SK-N-SH (cell line): ENCODE results near the gene EFCAB8. TPM values are rescaled to one million over a fixed set of nuclear protein-coding genes. Genes with fewer than 3 reads are reported as not detected.

ENCODE experiments used
- CTCF ChIA-PET: fragments of 300-600, 350-600 bp; formaldehyde crosslinking; extraction: SDS; loops from one replicate; lab custom pipeline; 2021; lab: Yijun Ruan, JAX
- POLR2A ChIA-PET: fragments of 350-600 bp; sonication (Branson Sonifier 250); formaldehyde crosslinking; extraction: SDS; loops from one replicate; lab custom pipeline; 2020; ENCODE audit warnings: antibody characterized with exemption, inconsistent platforms; lab: Yijun Ruan, JAX
- DNase-seq: peaks from one replicate; pipeline ENCODE4 v3.0.0; 2012
- H2AFZ ChIP-seq: fragments of 200-600 bp; sonication (generic); 2 replicates; pipeline ENCODE4 v1.8.1; 2016; ENCODE audit warnings: antibody characterized with exemption, mild to moderate bottlenecking, low read depth
- H3F3A ChIP-seq: fragments of 200-600 bp; sonication (generic); replicated peaks from 2 replicates; pipeline ENCODE3; 2016; ENCODE audit warnings: antibody characterized with exemption, mild to moderate bottlenecking; ENCODE audit not compliant: insufficient read depth
- H3K27ac ChIP-seq, 2 experiments: fragments of 200-500 bp in 1 of 2; fragments of 200-600 bp in 1 of 2; sonication (Bioruptor generic) in 1 of 2; sonication (generic), shearing (Covaris generic) in 1 of 2; 2 replicates each; pipeline versions ENCODE4 v1.5.1 to v1.6.1; 2014 to 2016; ENCODE audit warnings: low read depth in 2 of 2, inconsistent platforms in 1 of 2, low read length in 1 of 2, mild to moderate bottlenecking in 1 of 2, mixed read lengths in 1 of 2
- H3K27me3 ChIP-seq: fragments of 200-600 bp; sonication (generic), shearing (Covaris generic); 2 replicates; pipeline ENCODE4 v1.6.1; 2016; ENCODE audit warnings: mixed run types; ENCODE audit not compliant: insufficient read depth
- H3K36me3 ChIP-seq, 2 experiments: fragments of 200-500 bp in 1 of 2; fragments of 200-600 bp in 1 of 2; sonication (Bioruptor generic) in 1 of 2; sonication (generic) in 1 of 2; replicated peaks in 1 of 2; 2 replicates each; pipeline versions ENCODE3 to v1.5.1; 2014 to 2016; ENCODE audit warnings: low read length in 1 of 2, mild to moderate bottlenecking in 1 of 2; ENCODE audit not compliant: insufficient read depth in 2 of 2, control insufficient read depth in 1 of 2
- H3K4me1 ChIP-seq, 2 experiments: fragments of 200-500 bp in 1 of 2; fragments of 200-600 bp in 1 of 2; sonication (Bioruptor generic) in 1 of 2; sonication (generic), shearing (Covaris generic) in 1 of 2; 2 replicates each; pipeline versions ENCODE4 v1.5.1 to v1.6.1; 2014 to 2016; ENCODE audit warnings: low read depth in 1 of 2, low read length in 1 of 2, mixed run types in 1 of 2; ENCODE audit not compliant: insufficient read depth in 2 of 2, control insufficient read depth in 1 of 2
- H3K4me2 ChIP-seq: fragments of 200-600 bp; sonication (generic), shearing (Covaris generic); 2 replicates; pipeline ENCODE4 v1.6.1; 2017; ENCODE audit warnings: mixed run types
- H3K4me3 ChIP-seq, 2 experiments: fragments of 200-500 bp in 1 of 2; fragments of 200-600 bp in 1 of 2; sonication (Bioruptor generic) in 1 of 2; sonication (generic), shearing (Covaris generic) in 1 of 2; 2 replicates each; pipeline versions ENCODE4 v1.5.1 to v1.8.1; 2014 to 2016; ENCODE audit warnings: low read depth in 2 of 2, inconsistent platforms in 1 of 2, low read length in 1 of 2, mild to moderate bottlenecking in 1 of 2, mixed read lengths in 1 of 2, moderate library complexity in 1 of 2
- H3K79me2 ChIP-seq: fragments of 200-600 bp; sonication (generic); 2 replicates; pipeline ENCODE4 v1.8.1; 2017; ENCODE audit warnings: mild to moderate bottlenecking; ENCODE audit not compliant: insufficient read depth
- H3K9ac ChIP-seq: fragments of 200-600 bp; sonication (generic); 2 replicates; pipeline ENCODE4 v1.6.1; 2017; ENCODE audit warnings: mixed run types
- H3K9me2 ChIP-seq: fragments of 200-600 bp; sonication (generic); 2 replicates; pipeline ENCODE4 v1.6.1; 2017; ENCODE audit warnings: mixed run types
- H3K9me3 ChIP-seq: fragments of 200-600 bp; sonication (generic); 2 replicates; pipeline ENCODE4 v1.6.1; 2017; ENCODE audit warnings: mixed run types, mild to moderate bottlenecking, moderate library complexity
- H4K20me1 ChIP-seq: fragments of 200-600 bp; sonication (generic); 2 replicates; pipeline ENCODE4 v1.6.1; 2017; ENCODE audit warnings: mild to moderate bottlenecking, mixed run types; ENCODE audit not compliant: insufficient read depth
- EZH2phosphoT487 ChIP-seq: fragments of 200-600 bp; sonication (generic); IDR thresholded peaks from 2 replicates; pipeline ENCODE4 v1.6.1; 2017; ENCODE audit warnings: low read depth, mixed run types, mild to moderate bottlenecking, antibody characterized with exemption, moderate library complexity, borderline replicate concordance
- FOXM1 ChIP-seq: IDR thresholded peaks from 2 replicates; pipeline ENCODE4 v1.4.0; 2012; ENCODE audit warnings: low read depth, mild to moderate bottlenecking
- GABPA ChIP-seq: IDR thresholded peaks from 2 replicates; pipeline ENCODE4 v1.4.0; 2012; ENCODE audit warnings: low read depth, mild to moderate bottlenecking
- GATA2 ChIP-seq: sonication (generic); formaldehyde crosslinking; IDR thresholded peaks from 2 replicates; pipeline ENCODE4 v1.5.0; 2020; ENCODE audit warnings: mild to moderate bottlenecking, missing genetic modification reagents
- IRF3 ChIP-seq: fragments of 150-350 bp; IDR thresholded peaks from 2 replicates; pipeline ENCODE4 v1.6.1; 2016; ENCODE audit warnings: mild to moderate bottlenecking, low read depth, low read length
- JUND ChIP-seq: IDR thresholded peaks from 2 replicates; pipeline ENCODE4 v1.4.0; 2012
- MAX ChIP-seq: IDR thresholded peaks from 2 replicates; pipeline ENCODE4 v1.4.0; 2012; ENCODE audit warnings: low read depth
- MEF2A ChIP-seq: IDR thresholded peaks from 2 replicates; pipeline ENCODE4 v1.4.0; 2012; ENCODE audit warnings: low read depth, borderline replicate concordance
- POLR2AphosphoS5 ChIP-seq: IDR thresholded peaks from 2 replicates; pipeline ENCODE4 v1.6.1; 2012; ENCODE audit warnings: low read depth, low read length
- RAD21 ChIP-seq: IDR thresholded peaks from 2 replicates; pipeline ENCODE4 v1.6.1; 2012; ENCODE audit warnings: mild to moderate bottlenecking, low read length
- RCOR1 ChIP-seq: fragments of 150-350 bp; IDR thresholded peaks from 2 replicates; pipeline ENCODE4 v1.6.1; 2017; ENCODE audit warnings: antibody characterized with exemption, low read length
- RFX5 ChIP-seq: IDR thresholded peaks from 2 replicates; pipeline ENCODE4 v1.6.1; 2012; ENCODE audit warnings: mild to moderate bottlenecking, improper control_type of control experiment, low read length
- TAF1 ChIP-seq: IDR thresholded peaks from 2 replicates; pipeline ENCODE4 v1.6.1; 2012; ENCODE audit warnings: low read depth, mild to moderate bottlenecking, low read length, moderate library complexity, borderline replicate concordance
- TEAD4 ChIP-seq: IDR thresholded peaks from 2 replicates; pipeline ENCODE4 v1.4.0; 2012; ENCODE audit warnings: mild to moderate bottlenecking, borderline replicate concordance; ENCODE audit not compliant: insufficient read depth
- YY1 ChIP-seq: IDR thresholded peaks from 2 replicates; pipeline ENCODE4 v1.4.0; 2012; ENCODE audit warnings: low read depth, mild to moderate bottlenecking
- WGBS: methylation state at CpG from one replicate; pipeline ENCODE4 v1.1.6; 2017; ENCODE audit warnings: low lambda C conversion rate; 5-methylcytosine and 5-hydroxymethylcytosine counted together
- polyA plus RNA-seq, 3 experiments: library from polyadenylated mRNA; depleted of rRNA; stranded (reverse); fragments of >200 nt; gene quantifications; 2 replicates each; pipeline ENCODE4 v1.2.3, GENCODE V29; 2012
- TF ChIP-seq, protein P1 (sequence below): IDR thresholded peaks from 2 replicates; pipeline ENCODE4 v1.4.0; 2012; ENCODE audit warnings: low read depth, borderline replicate concordance
- TF ChIP-seq, protein P2 (sequence below): IDR thresholded peaks from 2 replicates; pipeline ENCODE4; 2012
- TF ChIP-seq, protein P3 (sequence below): fragments of 150-350 bp; IDR thresholded peaks from 2 replicates; pipeline ENCODE4 v1.6.1; 2017; ENCODE audit warnings: antibody characterized with exemption, low read length, low read depth, borderline replicate concordance

Gene EFCAB8
- polyA plus RNA-seq, 1 of the 3 experiments (the other 2 are of a cell fraction): not detected

- DNase-seq: no peak
- Histone ChIP-seq H3K4me2 (no peak overlapping the region), H3K4me1 (no peaks in the 10 kb centered on the region), H3K79me2 (no peaks in the 10 kb centered on the region), H3K4me3 (no peak overlapping the region), H2AFZ (no peak overlapping the region), H4K20me1 (no peaks in the 10 kb centered on the region), H3K9me3 (no peaks in the 10 kb centered on the region), H3K27me3 (peaks cover 7% of the 10 kb centered on the region; the same call in 1 of the 2 replicates), H3K9ac (no peak overlapping the region), H3K27ac (no peak overlapping the region), H3F3A (no peaks in the 10 kb centered on the region), H3K9me2 (no peaks in the 10 kb centered on the region), H3K36me3 (no peaks in the 10 kb centered on the region)
- TF ChIP-seq IRF3: no peak
- TF ChIP-seq YY1: no peak
- TF ChIP-seq, protein P1, sequence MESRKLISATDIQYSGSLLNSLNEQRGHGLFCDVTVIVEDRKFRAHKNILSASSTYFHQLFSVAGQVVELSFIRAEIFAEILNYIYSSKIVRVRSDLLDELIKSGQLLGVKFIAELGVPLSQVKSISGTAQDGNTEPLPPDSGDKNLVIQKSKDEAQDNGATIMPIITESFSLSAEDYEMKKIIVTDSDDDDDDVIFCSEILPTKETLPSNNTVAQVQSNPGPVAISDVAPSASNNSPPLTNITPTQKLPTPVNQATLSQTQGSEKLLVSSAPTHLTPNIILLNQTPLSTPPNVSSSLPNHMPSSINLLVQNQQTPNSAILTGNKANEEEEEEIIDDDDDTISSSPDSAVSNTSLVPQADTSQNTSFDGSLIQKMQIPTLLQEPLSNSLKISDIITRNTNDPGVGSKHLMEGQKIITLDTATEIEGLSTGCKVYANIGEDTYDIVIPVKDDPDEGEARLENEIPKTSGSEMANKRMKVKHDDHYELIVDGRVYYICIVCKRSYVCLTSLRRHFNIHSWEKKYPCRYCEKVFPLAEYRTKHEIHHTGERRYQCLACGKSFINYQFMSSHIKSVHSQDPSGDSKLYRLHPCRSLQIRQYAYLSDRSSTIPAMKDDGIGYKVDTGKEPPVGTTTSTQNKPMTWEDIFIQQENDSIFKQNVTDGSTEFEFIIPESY: no peak
- no peak for TF ChIP-seq GATA2 (CRISPR knock-in tag)
- TF ChIP-seq RCOR1: no peak
- TF ChIP-seq JUND: no peak
- TF ChIP-seq TEAD4: no peak
- TF ChIP-seq TAF1: no peak
- TF ChIP-seq MEF2A: no peak
- TF ChIP-seq, protein P2, sequence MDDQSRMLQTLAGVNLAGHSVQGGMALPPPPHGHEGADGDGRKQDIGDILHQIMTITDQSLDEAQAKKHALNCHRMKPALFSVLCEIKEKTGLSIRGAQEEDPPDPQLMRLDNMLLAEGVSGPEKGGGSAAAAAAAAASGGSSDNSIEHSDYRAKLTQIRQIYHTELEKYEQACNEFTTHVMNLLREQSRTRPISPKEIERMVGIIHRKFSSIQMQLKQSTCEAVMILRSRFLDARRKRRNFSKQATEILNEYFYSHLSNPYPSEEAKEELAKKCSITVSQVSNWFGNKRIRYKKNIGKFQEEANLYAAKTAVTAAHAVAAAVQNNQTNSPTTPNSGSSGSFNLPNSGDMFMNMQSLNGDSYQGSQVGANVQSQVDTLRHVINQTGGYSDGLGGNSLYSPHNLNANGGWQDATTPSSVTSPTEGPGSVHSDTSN: no peak
- TF ChIP-seq POLR2AphosphoS5: no peak
- TF ChIP-seq MAX: no peak
- POLR2A ChIA-PET: no interaction called here
- CTCF ChIA-PET: interaction anchor here (1.7 kb wide), 1 partner anchor 25 kb away, joined by 4 read pairs; no protein-coding TSS in a partner anchor
- WGBS: 59% methylated on average over 8 of the region's 15 CpGs
These were observed 111.6 kb downstream of the EFCAB8 start for GRCh38 chr20:32970115-32970972.

DNA sequence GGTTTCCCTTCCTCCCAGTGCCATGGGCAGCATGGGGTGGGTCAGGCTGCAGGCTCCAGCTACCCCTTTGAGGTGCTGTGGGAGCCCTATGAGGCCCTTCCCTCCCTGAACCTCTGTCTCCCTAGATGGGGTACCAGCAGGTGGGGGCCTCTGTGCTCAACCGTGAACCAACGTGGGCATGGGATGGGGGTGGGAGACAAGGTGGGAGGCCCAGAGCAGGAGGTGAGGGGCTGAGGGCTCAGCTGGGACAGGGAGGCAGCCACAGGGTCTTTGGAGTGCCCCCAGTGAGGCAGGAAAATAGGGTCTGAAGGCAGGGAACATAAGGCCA lies 112.2 kb downstream of the EFCAB8 start:
- H3K79me2 ChIP-seq: no peaks in the 10 kb centered on the region
- no peaks in the 10 kb centered on the region for H4K20me1 ChIP-seq
- 95% methylated on average over 2 of the region's 2 CpGs for WGBS
- peaks cover under 1% of the 10 kb centered on the region; the same call in 1 of the 2 replicates for H3K27me3 ChIP-seq
- H3K4me2 ChIP-seq: no peak overlapping the region
- no peaks in the 10 kb centered on the region for H3K9me2 ChIP-seq
- H3K9me3 ChIP-seq: no peaks in the 10 kb centered on the region
- no peaks in the 10 kb centered on the region for H3F3A ChIP-seq
- no peak overlapping the region for H3K27ac ChIP-seq
- ChIA-PET CTCF (interaction anchor here (1.7 kb wide), 1 partner anchor 25 kb away, joined by 4 read pairs; no protein-coding TSS in a partner anchor), POLR2A (no interaction called here)
- no peak for DNase-seq
- H3K4me1 ChIP-seq: no peaks in the 10 kb centered on the region
- no peak overlapping the region for H3K9ac ChIP-seq
- no peaks in the 10 kb centered on the region for H3K36me3 ChIP-seq
- no peak overlapping the region for H2AFZ ChIP-seq
- no peak overlapping the region for H3K4me3 ChIP-seq
- TF ChIP-seq RAD21: no peak
- no peak for TF ChIP-seq GABPA
- no peak for TF ChIP-seq TEAD4
- TF ChIP-seq, protein P3, sequence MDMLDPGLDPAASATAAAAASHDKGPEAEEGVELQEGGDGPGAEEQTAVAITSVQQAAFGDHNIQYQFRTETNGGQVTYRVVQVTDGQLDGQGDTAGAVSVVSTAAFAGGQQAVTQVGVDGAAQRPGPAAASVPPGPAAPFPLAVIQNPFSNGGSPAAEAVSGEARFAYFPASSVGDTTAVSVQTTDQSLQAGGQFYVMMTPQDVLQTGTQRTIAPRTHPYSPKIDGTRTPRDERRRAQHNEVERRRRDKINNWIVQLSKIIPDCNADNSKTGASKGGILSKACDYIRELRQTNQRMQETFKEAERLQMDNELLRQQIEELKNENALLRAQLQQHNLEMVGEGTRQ: no peak
- TF ChIP-seq EZH2phosphoT487: no peak
- no peak for TF ChIP-seq MAX
- no peak for TF ChIP-seq FOXM1
- no peak for TF ChIP-seq RFX5
- no peak for TF ChIP-seq GATA2 (CRISPR knock-in tag)
- TF ChIP-seq IRF3: no peak
- TF ChIP-seq MEF2A: no peak
